Measurements from ENCODE around the gene IGFL4.
"Not testable (repeated sequence)": the region's sequence is repeated elsewhere in the genome, so short reads cannot be mapped to it uniquely, and the experiment has no call there.

IGFL4 gene

DNA sequence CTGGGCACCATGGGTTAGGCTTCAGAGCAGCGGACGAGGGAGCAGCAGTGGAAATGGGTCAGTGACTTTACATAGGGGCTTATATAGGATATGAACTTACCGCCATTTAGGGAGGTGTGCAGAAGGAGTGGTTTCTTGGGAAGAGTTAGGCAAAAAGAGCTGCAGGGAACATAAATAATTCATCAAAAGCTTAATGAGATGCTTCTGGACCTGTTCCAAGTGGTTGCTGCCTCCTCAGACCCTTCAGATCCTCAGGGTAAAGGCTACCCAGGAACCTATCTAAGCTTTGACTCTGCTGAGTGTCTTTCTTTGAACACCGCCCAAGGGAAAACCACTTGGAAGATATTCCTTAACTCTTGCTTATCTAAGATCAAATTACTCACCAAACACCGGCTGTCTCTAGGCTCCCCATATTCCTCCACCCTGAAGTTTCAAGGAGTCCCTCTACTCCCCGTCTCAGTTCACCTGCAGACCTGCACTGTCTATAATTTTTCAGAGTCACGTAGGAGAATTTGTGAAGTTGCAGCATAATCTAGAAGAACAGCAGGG lies at the start of gene IGFL4:
Gene IGFL4 (minus strand): TSS at position 51 of the 549 bp plus-strand sequence. CDS start 40 bp downstream, at position 11.
- peak; percentile 99 for DNase-seq

DNA sequence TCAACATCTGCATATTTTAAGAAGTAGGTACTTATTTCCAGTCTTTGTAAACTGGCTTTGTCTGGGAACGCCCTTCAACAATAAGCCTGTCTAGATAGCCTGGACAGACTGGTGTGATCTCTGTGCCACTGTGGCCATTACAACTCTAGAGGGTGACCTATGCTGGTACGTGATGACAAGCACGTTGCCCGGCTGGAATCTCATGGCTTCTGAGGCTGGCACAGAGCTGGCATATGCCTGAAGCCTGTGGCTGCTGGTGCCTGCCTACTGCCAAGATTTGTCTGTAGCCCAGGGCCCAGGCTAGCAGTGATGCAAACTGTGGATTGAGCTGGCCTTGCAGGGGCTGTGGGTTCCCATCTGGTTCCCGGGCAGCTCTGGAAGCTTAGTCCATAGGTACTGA lies 49.6 kb upstream of the IGFL4 start:
- no peak for DNase-seq

DNA sequence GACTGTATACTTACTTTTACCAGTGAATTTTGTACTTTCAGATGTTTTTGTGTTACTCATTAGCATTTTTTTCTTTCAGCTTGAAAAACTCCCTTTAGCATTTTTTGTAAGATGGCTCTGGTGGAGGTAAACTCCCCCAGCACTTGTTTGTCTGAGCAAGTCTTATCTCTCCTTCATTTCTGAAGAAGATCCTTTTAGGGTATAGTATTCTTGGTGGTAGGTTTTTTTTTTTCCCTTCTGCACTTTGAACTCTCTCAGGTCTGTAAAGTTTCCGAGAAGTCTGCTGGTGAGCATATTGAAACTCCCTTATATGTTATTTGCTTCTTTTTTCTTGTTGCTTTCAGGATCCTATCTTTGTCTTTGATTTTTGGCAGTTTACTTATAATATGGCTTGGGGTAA lies 48.6 kb upstream of the IGFL4 start:
- no peak for DNase-seq

DNA sequence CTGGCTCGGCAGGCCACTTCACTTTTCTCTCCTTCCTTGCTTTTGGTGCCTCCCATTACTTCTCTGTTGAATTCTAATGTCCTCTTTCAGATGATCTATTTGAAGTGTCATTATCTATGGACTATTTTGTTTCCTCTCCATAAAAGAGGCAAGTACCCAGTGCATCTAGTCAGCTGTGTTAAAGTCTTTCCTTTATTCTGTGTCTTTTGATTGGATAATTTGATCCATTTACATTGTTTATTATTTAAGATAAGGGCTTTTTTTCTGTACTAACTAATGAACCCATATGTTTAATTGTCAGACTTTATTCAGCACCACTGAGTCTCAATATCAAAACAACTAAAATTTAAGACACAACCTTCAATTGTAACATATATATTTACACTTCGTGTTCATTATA lies 47.3 kb upstream of the IGFL4 start:
- no peak for DNase-seq

DNA sequence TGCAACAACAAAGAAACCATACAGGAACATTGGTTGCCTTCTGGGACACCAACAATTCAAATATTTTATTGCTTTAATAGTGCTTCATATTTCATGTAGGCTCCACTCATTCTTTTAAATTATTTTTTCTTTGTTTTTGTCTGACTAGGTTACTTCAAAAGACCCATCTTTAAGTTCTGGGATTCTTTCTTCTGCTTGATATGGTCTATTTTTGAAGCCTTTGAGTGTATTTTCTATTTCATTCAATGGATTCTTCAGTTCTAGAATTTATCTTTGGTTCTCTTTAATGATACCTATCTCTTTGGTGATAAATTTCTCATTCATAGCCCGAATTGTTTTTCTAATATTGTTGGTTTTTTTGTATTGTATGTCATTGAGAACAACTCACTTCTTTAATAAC lies 45.1 kb upstream of the IGFL4 start:
- no peak for DNase-seq

DNA sequence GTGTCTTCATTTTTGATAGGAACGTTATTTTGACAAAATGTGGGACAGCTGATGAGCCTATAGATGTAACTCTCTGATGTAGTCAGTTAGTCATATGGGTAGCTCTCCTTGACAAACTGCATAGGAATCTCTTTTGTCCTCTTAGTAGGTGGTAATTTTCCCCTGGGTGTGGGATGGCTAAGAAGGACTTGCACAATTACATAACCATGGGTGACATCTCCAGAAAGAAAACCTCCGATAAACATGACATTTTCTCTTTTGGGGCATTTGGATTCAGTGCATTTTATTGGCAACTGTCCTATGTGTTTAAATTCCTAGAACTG lies 41.9 kb upstream of the IGFL4 start:
- DNase-seq: no peak

DNA sequence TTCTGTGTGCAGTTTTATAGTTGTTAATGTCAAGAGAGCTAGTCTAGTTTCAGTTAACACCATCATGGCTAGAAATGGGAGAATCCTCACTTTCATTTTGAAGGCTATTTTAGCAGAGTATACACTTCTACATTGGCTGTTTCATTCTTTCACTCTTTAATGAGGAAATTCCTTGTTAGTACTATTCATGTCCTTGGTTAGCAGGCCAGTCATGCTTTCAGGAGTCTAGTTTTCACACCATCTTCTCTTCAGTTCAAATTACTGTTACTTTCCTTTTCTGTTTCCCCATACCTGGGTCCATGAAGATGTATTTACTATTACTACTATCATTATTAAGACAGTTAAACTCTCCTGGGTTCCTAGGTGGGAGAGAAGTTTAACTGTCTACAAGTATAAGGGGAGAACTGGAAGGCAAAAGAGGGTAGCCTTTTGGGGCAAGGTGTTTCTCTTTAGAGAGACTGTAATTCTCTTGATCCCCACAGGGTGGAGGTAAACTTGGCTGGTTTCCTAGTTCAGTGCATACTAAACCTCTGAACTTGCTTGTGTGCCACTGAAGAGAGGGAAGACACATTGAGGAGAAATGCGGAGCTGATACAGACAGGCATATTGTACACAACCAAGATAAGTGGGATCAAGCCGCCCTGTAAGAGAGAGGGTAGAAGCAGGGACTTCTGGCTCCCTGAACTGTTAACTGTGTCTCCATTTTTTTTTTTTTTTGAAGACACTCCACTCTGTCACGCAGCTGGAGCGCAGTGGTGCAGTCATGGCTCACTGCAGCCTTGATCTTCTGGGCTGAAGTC lies 41.3 kb upstream of the IGFL4 start:
- DNase-seq: no peak

DNA sequence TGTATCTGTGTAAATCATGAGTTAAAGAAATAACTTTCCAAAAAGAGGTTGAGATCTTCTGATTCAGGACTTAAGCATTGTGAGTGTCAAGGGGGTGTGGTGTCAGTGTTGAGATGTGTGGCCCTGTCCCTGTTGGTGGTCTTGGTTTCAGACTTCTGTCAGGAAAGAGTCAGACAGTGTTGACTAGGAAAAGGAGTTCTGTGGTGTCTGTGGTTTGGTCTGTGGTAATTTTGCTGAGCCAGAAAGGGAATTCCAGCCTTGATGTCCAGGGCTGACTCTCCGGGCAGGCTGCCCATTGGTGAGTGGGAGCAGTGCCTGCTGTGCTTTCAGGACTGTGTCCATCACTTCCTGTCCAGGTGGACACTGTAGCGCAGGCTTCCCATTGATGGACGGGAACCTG lies 39.8 kb upstream of the IGFL4 start:
- no peak for DNase-seq

DNA sequence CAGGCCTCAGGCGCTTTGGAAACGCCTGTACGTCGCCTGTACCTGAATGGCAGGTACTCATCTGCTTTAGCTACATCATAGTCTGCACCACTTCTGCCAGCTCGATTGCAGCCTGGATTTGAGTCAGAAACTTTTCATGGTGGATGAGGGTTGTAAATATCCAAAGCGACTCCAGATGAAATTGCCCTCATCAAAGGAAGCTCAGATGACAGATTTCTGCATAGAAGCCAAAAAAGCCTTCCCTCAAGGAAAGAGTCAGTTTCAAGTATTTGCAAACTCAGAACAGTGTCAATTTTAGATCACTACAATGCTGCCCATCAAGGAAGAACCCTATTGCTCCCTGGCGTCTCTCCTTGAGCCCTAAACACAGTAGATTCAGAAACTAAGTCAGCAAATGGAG lies 38.8 kb upstream of the IGFL4 start:
- no peak for DNase-seq

DNA sequence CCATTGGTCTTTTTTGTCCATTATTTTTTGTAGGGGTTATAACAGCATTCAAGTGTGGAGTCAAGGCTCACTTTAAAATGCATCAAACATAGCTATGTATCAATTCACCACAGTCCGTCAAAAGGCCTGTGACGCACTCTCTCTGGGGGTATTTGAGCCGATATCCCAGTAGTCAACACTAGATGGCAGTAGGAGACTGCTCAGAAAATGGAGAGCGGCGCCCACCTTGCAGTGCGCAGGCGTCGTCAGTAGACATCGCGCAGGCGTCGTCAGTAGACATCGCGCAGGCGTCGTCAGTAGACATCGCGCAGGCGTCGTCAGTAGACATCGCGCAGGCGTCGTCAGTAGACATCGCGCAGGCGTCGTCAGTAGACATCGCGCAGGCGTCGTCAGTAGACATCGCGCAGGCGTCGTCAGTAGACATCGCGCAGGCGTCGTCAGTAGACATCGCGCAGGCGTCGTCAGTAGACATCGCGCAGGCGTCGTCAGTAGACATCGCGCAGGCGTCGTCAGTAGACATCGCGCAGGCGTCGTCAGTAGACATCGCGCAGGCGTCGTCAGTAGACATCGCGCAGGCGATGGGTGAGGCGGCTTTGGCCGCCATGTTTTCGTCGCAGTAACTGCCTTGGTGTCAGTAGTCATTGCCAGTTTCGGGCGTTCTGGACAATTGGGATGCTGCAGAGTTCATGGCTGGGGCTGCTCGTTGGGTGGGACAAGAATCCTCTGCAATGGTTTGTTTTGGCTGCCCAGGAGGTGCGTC lies 38.0 kb upstream of the IGFL4 start:
- not testable (repeated sequence) for DNase-seq

DNA sequence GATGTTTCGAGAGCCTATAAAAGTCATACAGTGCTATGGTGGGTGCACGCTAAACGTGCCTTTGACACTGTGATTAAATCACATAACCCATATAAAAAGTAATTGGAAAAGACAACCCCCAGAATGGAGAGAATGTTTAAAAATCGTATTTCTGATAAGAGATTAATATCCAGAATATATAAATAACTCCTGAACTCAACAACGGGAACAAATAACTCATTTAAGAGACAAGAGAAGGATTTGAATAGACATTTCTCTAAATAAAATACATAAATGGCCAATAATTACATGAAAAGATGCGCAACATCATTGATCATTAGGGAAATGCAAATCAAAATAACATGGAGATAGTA lies 37.0 kb upstream of the IGFL4 start:
- DNase-seq: no peak

DNA sequence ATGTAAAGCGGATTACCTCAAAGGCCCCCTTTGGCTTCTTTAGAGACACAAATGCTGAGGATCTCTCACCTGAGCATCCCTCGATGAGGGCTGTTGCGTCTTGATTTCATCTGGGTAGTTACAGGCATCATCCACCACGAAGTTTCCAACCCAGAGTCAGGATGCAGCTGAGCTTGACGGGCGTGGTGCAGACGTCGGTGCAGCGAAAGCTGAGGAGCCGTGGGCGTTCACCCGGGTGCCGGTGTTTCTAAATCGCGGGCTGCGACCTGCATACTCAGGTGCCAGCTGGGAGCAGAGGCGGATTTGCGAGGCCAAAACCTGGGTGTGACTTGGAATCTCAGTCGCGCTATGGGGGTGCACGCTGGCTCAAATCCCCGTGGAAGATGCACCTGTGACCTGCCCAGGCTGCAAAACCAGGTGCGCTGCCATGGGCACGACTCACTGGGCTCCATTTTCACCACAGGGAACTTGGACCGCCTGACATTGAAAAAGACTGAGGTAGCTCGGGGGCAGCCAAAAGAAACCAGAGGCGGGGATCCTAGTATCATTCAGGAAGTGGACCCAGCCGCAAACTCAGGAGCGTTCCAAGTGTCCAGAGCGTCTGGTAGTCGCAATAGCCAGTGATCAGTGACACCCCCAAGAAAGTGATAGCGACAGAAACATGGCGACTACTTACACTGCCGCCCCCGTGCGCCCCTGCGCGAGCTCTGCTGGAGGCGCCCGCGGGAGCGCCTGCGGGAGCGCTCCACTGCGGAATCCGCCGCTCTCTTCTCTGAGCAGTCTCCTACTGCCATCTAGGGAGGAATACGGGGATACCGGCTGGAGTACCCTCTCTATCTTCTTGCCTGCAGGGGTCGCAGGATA lies 36.4 kb upstream of the IGFL4 start:
- peak; percentile 60 for DNase-seq

DNA sequence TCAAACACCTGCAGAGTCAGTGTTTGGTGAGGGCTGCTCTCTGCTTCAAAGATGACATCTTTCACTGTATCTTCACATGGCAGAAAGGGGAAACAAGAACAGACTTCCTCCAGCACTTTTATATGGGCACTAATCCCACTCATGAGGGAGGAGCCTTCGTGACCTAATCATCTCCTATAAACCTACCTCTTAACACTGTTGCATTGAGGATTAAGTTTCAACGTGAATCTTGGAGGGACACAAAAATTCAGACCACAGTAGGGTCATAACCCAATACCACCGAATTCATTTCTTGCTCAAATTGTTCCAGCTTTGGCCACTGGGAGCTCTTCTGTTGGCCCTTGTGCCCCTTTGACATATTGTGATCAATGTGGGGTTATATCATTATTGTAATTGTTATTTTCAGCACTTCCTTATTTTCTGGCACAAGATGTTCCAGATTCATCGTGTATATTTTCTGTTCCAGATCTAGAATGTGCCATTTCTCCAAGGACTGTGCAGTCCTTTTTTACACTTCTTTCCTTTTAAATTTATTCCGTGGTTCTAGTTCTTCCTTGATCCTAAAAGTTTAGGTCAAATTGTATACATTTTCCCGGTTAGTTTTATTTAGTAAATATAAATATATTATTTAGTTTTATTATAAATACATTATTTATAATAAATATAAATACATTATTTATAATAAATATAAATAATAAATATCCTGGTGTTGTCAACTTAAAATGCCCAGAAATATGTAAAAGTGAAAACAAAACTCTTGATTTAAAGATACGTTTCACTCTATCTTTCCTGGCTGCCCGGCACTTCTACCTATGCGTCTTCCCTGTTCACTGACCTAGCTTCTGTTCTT lies 35.5 kb upstream of the IGFL4 start:
- DNase-seq: no peak

DNA sequence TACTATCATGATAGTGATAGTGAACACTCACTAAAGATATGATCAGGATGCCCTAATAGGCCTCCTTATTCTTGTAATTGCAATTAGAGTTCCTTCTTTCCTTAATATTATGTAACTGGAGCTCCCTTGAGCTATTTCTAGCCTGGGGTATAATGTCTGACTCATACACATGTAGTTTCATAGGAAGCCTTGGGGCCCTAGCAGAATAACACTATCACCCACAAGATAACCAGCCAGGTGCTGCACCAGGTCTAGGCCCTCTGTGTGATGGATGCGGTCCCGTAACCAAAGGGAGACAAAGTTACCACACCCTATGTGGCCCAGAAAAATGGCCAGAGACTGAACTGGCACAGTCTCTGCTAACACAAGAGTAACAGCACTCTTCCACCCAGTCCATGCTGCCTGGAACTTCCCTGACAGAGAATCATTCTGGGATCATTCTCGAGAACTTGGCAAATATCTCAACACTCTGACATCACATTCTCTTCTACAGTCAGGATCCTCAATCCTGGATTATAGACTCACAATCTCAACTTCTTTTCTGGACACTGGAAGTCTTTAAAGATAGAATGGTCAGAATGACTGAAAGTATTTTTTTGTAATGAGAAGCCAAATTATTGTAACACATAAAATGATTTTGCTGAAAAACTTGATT lies 32.6 kb upstream of the IGFL4 start:
- DNase-seq: no peak

DNA sequence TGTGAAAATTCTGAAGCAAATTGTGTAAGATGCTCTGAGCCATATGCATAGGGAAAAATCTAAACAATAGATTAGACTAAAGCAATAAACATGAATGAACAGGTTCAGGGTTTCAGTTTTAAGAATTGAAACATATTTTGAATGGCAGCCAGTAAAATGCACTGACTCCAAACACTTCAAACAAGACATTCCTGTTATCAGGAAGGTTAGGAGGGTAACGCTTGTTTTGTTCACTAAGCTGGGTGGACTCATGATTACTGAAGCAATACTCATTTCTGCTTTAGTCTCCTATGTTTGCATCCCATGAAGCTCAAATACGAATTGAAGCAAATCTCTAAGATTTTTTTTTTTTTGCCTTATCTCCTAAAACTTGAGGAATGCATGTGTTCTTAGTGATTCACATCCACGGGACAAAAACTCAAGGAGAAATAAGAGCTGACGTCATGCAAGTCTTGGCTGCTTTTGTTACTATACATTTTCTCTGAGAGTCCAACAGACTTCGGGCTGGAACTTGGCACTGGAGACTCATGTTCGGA lies 29.1 kb upstream of the IGFL4 start:
- no peak for DNase-seq

DNA sequence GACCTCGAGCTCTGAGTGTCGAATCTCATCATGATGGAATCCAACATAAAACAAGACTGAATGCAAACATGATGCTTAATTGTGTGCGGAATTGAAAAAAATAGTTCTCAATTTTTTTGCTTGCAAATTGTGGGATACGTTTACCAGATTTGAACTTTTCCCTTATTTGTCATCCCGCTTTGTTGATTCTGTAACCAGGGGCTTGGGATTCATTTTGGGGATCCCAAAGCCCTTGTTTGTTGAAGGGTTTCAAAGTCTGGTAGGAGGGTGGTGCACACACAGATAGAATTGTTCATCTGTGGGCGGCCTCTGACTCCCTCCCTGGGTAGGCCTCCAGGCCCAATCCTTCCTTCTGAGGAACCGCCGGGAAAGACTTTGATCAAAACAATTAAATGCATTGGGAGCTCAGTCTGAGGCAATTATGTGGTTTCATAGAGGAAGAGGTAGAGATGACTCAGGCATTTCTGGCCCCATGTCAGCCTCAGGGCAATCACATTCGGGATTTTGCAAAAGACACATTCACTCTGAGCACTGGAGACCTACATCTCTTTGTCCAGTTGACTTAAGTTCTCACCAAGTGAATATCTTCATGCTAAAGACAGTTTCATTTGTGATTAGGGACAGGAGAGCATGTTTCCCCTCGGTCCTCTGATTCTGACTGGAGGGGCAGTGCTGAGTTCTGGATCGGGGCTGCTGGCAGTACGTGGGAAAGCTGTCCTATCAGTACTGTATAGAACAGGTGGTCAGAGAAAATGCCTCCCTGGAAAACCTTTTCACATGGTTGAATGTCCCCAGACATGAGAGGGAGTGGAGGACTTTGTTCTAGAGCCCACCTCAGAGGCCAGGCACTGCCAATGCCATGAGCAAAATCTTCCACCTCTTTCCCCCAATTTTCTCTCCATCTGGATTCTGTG lies 27.8 kb upstream of the IGFL4 start:
- DNase-seq: no peak

DNA sequence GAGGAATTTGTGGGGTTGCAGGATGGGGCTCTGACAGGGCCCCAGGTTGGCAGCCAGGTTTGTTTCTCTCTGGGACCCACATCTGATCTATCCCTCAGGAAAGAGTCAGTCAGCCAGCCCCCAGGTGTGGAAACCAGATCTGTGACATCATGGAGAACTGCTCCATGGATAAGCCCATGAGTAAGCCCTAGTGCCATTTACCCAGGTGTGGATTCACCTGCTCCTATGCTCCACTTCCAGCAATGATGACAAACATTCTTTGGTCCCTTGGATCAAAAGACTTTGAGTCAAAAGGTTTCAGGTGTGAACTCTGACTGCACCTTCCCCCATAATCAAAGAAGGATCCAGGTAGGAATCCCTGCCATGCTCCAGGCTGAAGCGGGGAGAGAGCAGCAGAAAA lies 26.9 kb upstream of the IGFL4 start:
- no peak for DNase-seq

DNA sequence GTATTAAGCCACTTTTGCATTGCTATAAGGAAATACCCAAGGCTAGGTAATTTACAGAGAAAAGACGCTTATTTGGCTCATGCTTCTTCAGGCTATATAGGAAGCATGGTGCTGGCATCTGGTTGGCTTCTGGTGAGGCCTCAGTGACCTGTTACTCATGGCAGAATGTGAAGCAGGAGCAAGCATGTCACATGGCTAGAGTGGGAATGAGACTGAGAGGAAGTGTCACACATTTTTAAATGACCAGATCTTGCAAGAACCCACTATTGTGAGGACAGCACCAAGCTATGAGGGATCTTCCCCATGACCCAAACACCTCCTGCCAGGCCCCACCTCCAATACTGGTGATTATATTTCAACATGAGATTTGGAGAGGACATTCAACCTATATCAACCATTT lies 25.7 kb upstream of the IGFL4 start:
- no peak for DNase-seq

DNA sequence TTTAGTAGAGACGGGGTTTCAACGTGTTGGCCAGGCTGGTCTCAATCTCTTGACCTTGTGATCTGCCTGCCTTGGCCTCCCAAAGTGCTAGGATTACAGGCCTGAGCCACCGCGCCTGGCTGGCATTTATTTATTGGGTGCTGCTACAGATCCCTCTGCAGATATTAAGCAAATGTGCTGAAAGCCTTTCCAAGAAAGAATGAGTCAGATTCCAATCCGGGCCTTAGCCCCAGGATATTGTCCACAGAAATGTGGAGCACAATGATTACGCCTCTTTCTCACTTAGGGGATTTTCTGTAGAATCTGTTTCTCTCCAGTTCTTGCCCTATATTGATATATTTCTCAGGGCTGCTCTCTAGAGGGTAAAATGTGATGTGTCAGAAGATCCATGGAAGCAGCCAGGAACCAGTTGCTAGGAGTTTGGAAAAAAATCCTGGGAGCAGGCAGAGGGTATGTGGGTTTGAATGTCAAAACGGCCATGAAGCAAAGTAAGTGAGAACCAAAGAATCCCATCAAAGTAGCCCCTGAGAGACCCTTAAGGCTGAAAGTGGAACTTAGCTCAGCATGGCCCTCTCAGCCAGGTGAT lies 24.8 kb upstream of the IGFL4 start:
- no peak for DNase-seq

DNA sequence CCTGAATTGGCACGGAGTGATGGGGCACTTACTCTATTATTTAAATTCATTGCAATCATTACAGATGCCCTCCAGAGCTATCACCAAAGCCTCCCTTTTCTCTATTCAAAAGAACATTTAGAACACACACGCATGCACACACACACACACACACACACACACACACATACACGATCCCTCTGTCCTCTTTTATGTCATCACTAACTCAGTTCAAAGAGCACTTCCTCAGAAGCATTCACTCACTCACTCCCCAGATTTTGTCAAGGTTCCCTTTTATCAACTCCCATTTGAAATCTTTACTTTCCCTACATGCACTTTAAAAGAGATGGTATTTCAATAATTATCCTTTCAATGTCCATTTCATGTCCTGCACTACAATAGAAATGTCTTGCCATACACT lies 22.4 kb upstream of the IGFL4 start:
- no peak for DNase-seq
